Adrenal gland (tissue), 12 donors: ENCODE data around the gene ACOT7. TPM values are rescaled to one million over a fixed set of nuclear protein-coding genes. Genes with fewer than 3 reads are reported as not detected.

ENCODE experiments used
- DNase-seq, 7 donors: peaks; one replicate each; pipeline ENCODE4 v3.0.0-alpha.2; 2019 to 2020
- H3K27ac ChIP-seq, 5 donors: fragments of 200-600 bp; sonication (generic) in 4 of 5; 1 replicate in 3 of 5; 2 replicates in 2 of 5; pipeline versions ENCODE4 v1.5.1 to v1.8.0; 2016 to 2020; ENCODE audit warnings: mild to moderate bottlenecking in 1 of 5
- H3K27me3 ChIP-seq: fragments of 200-600 bp; 2 replicates; pipeline ENCODE4 v1.8.0; 2021
- H3K36me3 ChIP-seq, 2 donors: fragments of 200-600 bp; replicated peaks in 1 of 2; 1 replicate in 1 of 2; 2 replicates in 1 of 2; pipeline versions ENCODE4 v1.5.1 to v1.8.0; 2018 to 2022
- H3K4me1 ChIP-seq, 2 donors: fragments of 200-600 bp; replicated peaks in 1 of 2; 1 replicate in 1 of 2; 2 replicates in 1 of 2; pipeline versions ENCODE4 v1.5.1 to v1.8.0; 2018 to 2021
- H3K4me3 ChIP-seq, 4 donors: fragments of 200-600 bp; sonication (generic) in 3 of 4; one replicate each; pipeline ENCODE4 v1.5.1; 2016 to 2018
- H3K9me3 ChIP-seq, 3 donors: fragments of 200-600 bp; sonication (generic) in 1 of 3; replicated peaks in 1 of 3; 1 replicate in 2 of 3; 2 replicates in 1 of 3; pipeline versions ENCODE4 v1.5.1 to v1.8.0; 2016 to 2021
- CTCF ChIP-seq, 6 experiments: fragments of 450-650 bp in 4 of 6; fragments of 200-600 bp in 2 of 6; sonication (generic) in 1 of 6; IDR thresholded peaks; 1 replicate in 5 of 6; 2 replicates in 1 of 6; pipeline versions ENCODE4 v1.5.1 to v1.8.0; 2016 to 2021; ENCODE audit warnings: antibody characterized with exemption in 6 of 6, mild to moderate bottlenecking in 2 of 6, moderate library complexity in 1 of 6
- POLR2A ChIP-seq, 2 donors: fragments of 450-650 bp; IDR thresholded peaks; one replicate each; pipeline ENCODE4 v1.6.1; 2017; ENCODE audit warnings: antibody characterized with exemption in 2 of 2, mild to moderate bottlenecking in 2 of 2, moderate library complexity in 1 of 2
- WGBS, 4 donors: extraction: QIAGEN DNeasy Blood & Tissue Kit in 2 of 4; methylation state at CpG; one replicate each; pipeline versions ENCODE4 v1.1.5 to v1.1.7; 2013 to 2017; 5-methylcytosine and 5-hydroxymethylcytosine counted together
- intact Hi-C, 2 donors: fragments of 100-400 bp; cut with DNase I; formaldehyde crosslinking; loops; one replicate each; pipeline versions ENCODE4 v1.14.1 to v1.15.0; 2022 to 2023
- polyA plus RNA-seq, 3 donors: library from polyadenylated mRNA; stranded (reverse); fragments of 200-250 nt in 2 of 3; fragments of 350-450 nt in 1 of 3; fragmentation: Illumina TruSeq in 1 of 3; extraction: RNeasy Lipid Tissue Mini Kit (QIAGEN cat#74804) in 1 of 3; gene quantifications; one replicate each; pipeline ENCODE4 v1.2.3, GENCODE V29; 2013 to 2014
- total RNA-seq, 9 donors: library from RNA; depleted of rRNA in 4 of 9; stranded (reverse); fragments of >200 nt in 4 of 9; fragments of 120-200 nt in 1 of 9; fragmentation: NEBNext Ultra II Directional in 1 of 9; extraction: Animal tissue kit (Norgen Biotek cat#: 25700) in 1 of 9; gene quantifications; one replicate each; pipeline versions ENCODE4 v1.1.0 to v1.2.4, GENCODE V29; 2013 to 2023
- donor health status: healthy with polysubstance abuse.
- donor health status: Bipolar disorder and iron deficiency.
- donor health status: DM: yes; HTN: yes; CAD: no.
- donor health status: DM: no; HTN: no; CAD: no.
- donor health status: DM: no; HTN: no; CAD: no.
- donor health status: DM: yes; HTN: yes; CAD: no.

The ACOT7 gene
- total and polyA plus RNA-seq, 12 donors = 8.4 to 29.4 (median 14.5) TPM

- Histone ChIP-seq H3K4me3 (no peak overlapping the region), H3K27ac (no peak overlapping the region), H3K27me3 (no peaks in the 10 kb centered on the region), H3K9me3 (no peaks in the 10 kb centered on the region), H3K36me3 (no peaks in the 10 kb centered on the region), H3K4me1 (no peaks in the 10 kb centered on the region)
- TF ChIP-seq CTCF (IDR thresholded peaks at IDR 0.05) (no peak), POLR2A (IDR thresholded peaks at IDR 0.05) (no peak)
- WGBS, 4 donors = 64 to 100% (median 74%) methylated on average over 4 to 5 of the region's 5 CpGs
- peak in 1 of 7 donors; percentile 82 for DNase-seq
- intact Hi-C loops = no loop called here
Observed at GRCh38 chr1:6384962-6385361, 8.6 kb downstream of the ACOT7 start.

- 94 to 97% (median 96%) methylated on average over 1 of the region's 1 CpG for WGBS, 4 donors
- no peak for DNase-seq
- intact Hi-C loops = no loop called here
- Histone ChIP-seq H3K36me3 (no peaks in the 10 kb centered on the region), H3K4me1 (no peaks in the 10 kb centered on the region), H3K9me3 (no peaks in the 10 kb centered on the region), H3K27me3 (no peaks in the 10 kb centered on the region), H3K27ac (no peak overlapping the region), H3K4me3 (no peak overlapping the region)
- TF ChIP-seq CTCF (IDR thresholded peaks at IDR 0.05) (no peak), POLR2A (IDR thresholded peaks at IDR 0.05) (no peak)
Observed at GRCh38 chr1:6384135-6384534, 9.4 kb downstream of the ACOT7 start.

- Histone ChIP-seq H3K4me1 (no peaks in the 10 kb centered on the region), H3K9me3 (no peaks in the 10 kb centered on the region), H3K36me3 (no peaks in the 10 kb centered on the region), H3K27me3 (no peaks in the 10 kb centered on the region), H3K27ac (no peak overlapping the region), H3K4me3 (no peak overlapping the region)
- intact Hi-C loops = no loop called here
- TF ChIP-seq CTCF (IDR thresholded peaks at IDR 0.05) = no peak
- no peak for TF ChIP-seq POLR2A (IDR thresholded peaks at IDR 0.05)
- DNase-seq = no peak
- WGBS, 4 donors = 93 to 99% (median 94%) methylated on average over 7 of the region's 7 CpGs
Observed at GRCh38 chr1:6380037-6380436, 13.5 kb downstream of the ACOT7 start.

- no peaks in the 10 kb centered on the region for H3K9me3 ChIP-seq
- TF ChIP-seq POLR2A (IDR thresholded peaks at IDR 0.05) = no peak
- no peak for TF ChIP-seq CTCF (IDR thresholded peaks at IDR 0.05)
- intact Hi-C loops = no loop called here
- H3K4me1 ChIP-seq = no peaks in the 10 kb centered on the region
- no peak overlapping the region for H3K4me3 ChIP-seq
- no peak overlapping the region for H3K27ac ChIP-seq
- no peak for DNase-seq
- no peaks in the 10 kb centered on the region for H3K36me3 ChIP-seq
- 72 to 87% (median 81%) methylated on average over 5 to 12 of the region's 12 CpGs for WGBS, 4 donors
- no peaks in the 10 kb centered on the region for H3K27me3 ChIP-seq
Observed at GRCh38 chr1:6378096-6378746, 15.3 kb downstream of the ACOT7 start.
